HEK293 (cell line): Measurements from ENCODE around the gene CST6.

Experiments
- CTCF ChIA-PET: fragments of 350-600 bp; formaldehyde crosslinking; extraction: SDS; loops from one replicate; lab custom pipeline; 2021; ENCODE audit warnings: antibody characterized with exemption; lab: Yijun Ruan, JAX
- POLR2A ChIA-PET: fragments of 300-600 bp; formaldehyde crosslinking; extraction: SDS; loops from one replicate; lab custom pipeline; 2020; ENCODE audit warnings: antibody characterized with exemption, inconsistent platforms; lab: Yijun Ruan, JAX
- H3K27ac ChIP-seq: fragments of 200-500 bp; sonication (Bioruptor generic); 2 replicates; pipeline ENCODE4 v1.5.1; 2014; ENCODE audit warnings: low read depth, low read length, control low read depth, inconsistent platforms; ENCODE audit errors: extremely low read depth
- H3K36me3 ChIP-seq, 2 experiments: fragments of 200-500 bp in 1 of 2; sonication (Bioruptor generic) in 1 of 2; 1 replicate in 1 of 2; 2 replicates in 1 of 2; pipeline ENCODE4 v1.5.1; 2014 to 2017; ENCODE audit warnings: inconsistent platforms in 2 of 2, low read length in 2 of 2; ENCODE audit not compliant: control insufficient read depth in 2 of 2, insufficient read depth in 1 of 2
- H3K4me1 ChIP-seq: fragments of 200-500 bp; sonication (Bioruptor generic); 2 replicates; pipeline ENCODE4 v1.5.1; 2014; ENCODE audit warnings: mild to moderate bottlenecking, low read length, inconsistent platforms; ENCODE audit not compliant: control insufficient read depth, insufficient read depth
- H3K4me3 ChIP-seq: 2 replicates; pipeline ENCODE4 v1.5.1; 2011; ENCODE audit warnings: low read depth, mild to moderate bottlenecking, control low read depth, low read length, moderate library complexity
- H3K9me3 ChIP-seq: fragments of 200-500 bp; sonication (Bioruptor generic); 2 replicates; pipeline ENCODE4 v1.5.1; 2014; ENCODE audit warnings: low read depth, low read length, inconsistent platforms; ENCODE audit not compliant: control insufficient read depth, insufficient read depth
- GLIS2 ChIP-seq: fragments of 450-650 bp; formaldehyde crosslinking; IDR thresholded peaks from 2 replicates; pipeline ENCODE4 v1.5.1; 2016; ENCODE audit warnings: missing biosample characterization, missing genetic modification characterization
- IKZF3 ChIP-seq: fragments of 450-650 bp; IDR thresholded peaks from 2 replicates; pipeline ENCODE4 v1.5.0; 2018; ENCODE audit warnings: missing biosample characterization, mild to moderate bottlenecking, missing genetic modification characterization, moderate library complexity
- ZBTB1 ChIP-seq: fragments of 450-650 bp; formaldehyde crosslinking; IDR thresholded peaks from 2 replicates; pipeline ENCODE4 v1.5.1; 2016; ENCODE audit warnings: missing biosample characterization, missing genetic modification characterization
- ZBTB48 ChIP-seq: fragments of 450-650 bp; formaldehyde crosslinking; IDR thresholded peaks from 2 replicates; pipeline ENCODE4 v1.5.1; 2016; ENCODE audit warnings: missing biosample characterization, missing genetic modification characterization
- ZNF10 ChIP-seq: fragments of 450-650 bp; formaldehyde crosslinking; IDR thresholded peaks from 2 replicates; pipeline ENCODE4 v1.5.1; 2017; ENCODE audit warnings: missing biosample characterization, missing genetic modification characterization
- ZNF184 ChIP-seq: fragments of 450-650 bp; IDR thresholded peaks from 2 replicates; pipeline ENCODE4 v1.5.1; 2018; ENCODE audit warnings: missing biosample characterization, mild to moderate bottlenecking, missing genetic modification characterization
- ZNF266 ChIP-seq: fragments of 450-650 bp; formaldehyde crosslinking; IDR thresholded peaks from 2 replicates; pipeline ENCODE4 v1.5.1; 2016; ENCODE audit warnings: missing biosample characterization, missing genetic modification characterization, low read depth
- ZNF354C ChIP-seq: fragments of 450-650 bp; formaldehyde crosslinking; IDR thresholded peaks from 2 replicates; pipeline ENCODE4 v1.5.1; 2016; ENCODE audit warnings: missing biosample characterization, missing genetic modification characterization, low read depth, borderline replicate concordance
- ZNF530 ChIP-seq: fragments of 450-650 bp; formaldehyde crosslinking; IDR thresholded peaks from 2 replicates; pipeline ENCODE4 v1.5.1; 2016; ENCODE audit warnings: low read depth, missing biosample characterization, missing genetic modification characterization
- ZNF658 ChIP-seq: fragments of 450-650 bp; formaldehyde crosslinking; IDR thresholded peaks from 2 replicates; pipeline ENCODE4; 2016; ENCODE audit warnings: missing biosample characterization, missing genetic modification characterization
- ZNF660 ChIP-seq: fragments of 450-650 bp; IDR thresholded peaks from 2 replicates; pipeline ENCODE4 v1.5.1; 2018; ENCODE audit warnings: missing biosample characterization, mild to moderate bottlenecking, missing genetic modification characterization
- ZNF664 ChIP-seq: fragments of 450-650 bp; formaldehyde crosslinking; IDR thresholded peaks from 2 replicates; pipeline ENCODE4 v1.5.1; 2016; ENCODE audit warnings: missing biosample characterization, missing genetic modification characterization
- ZSCAN23 ChIP-seq: fragments of 450-650 bp; formaldehyde crosslinking; IDR thresholded peaks from 2 replicates; pipeline ENCODE4 v1.5.1; 2016; ENCODE audit warnings: missing biosample characterization, missing genetic modification characterization
- ZSCAN30 ChIP-seq: fragments of 450-650 bp; IDR thresholded peaks from 2 replicates; pipeline ENCODE4 v1.5.1; 2018; ENCODE audit warnings: missing biosample characterization, mild to moderate bottlenecking, missing genetic modification characterization, moderate library complexity
- TF ChIP-seq, protein P1 (sequence below): fragments of 450-650 bp; formaldehyde crosslinking; IDR thresholded peaks from 2 replicates; pipeline ENCODE4 v1.5.0; 2017; ENCODE audit warnings: missing biosample characterization, missing genetic modification characterization, borderline replicate concordance
- TF ChIP-seq, protein P2 (sequence below): fragments of 450-650 bp; formaldehyde crosslinking; IDR thresholded peaks from 2 replicates; pipeline ENCODE4 v1.5.1; 2016; ENCODE audit warnings: missing biosample characterization, missing genetic modification characterization
- TF ChIP-seq, protein P3 (sequence below): fragments of 450-650 bp; formaldehyde crosslinking; IDR thresholded peaks from 2 replicates; pipeline ENCODE4 v1.5.1; 2016; ENCODE audit warnings: missing biosample characterization, missing genetic modification characterization

CST6 gene, protein sequence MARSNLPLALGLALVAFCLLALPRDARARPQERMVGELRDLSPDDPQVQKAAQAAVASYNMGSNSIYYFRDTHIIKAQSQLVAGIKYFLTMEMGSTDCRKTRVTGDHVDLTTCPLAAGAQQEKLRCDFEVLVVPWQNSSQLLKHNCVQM

DNA sequence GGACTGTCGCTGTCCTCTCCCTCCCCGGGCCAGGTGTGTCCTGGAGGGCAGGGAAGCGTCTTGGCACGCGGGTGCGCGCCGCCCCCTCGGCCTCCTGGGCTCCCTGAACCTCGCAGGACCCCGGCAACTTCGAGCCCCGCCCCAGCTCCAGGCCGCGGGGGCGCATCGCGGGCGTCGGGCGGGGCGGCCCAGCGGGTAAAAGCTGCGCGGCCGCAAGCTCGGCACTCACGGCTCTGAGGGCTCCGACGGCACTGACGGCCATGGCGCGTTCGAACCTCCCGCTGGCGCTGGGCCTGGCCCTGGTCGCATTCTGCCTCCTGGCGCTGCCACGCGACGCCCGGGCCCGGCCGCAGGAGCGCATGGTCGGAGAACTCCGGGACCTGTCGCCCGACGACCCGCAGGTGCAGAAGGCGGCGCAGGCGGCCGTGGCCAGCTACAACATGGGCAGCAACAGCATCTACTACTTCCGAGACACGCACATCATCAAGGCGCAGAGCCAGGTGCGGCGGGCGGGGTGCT lies at the start of gene CST6:
CST6 (plus strand) TSS at position 224 of the 519 bp plus-strand sequence; CDS start at position 261, 37 bp downstream.
- no peaks in the 10 kb centered on the region for H3K36me3 ChIP-seq
- no peaks in the 10 kb centered on the region for H3K9me3 ChIP-seq
- H3K4me3 ChIP-seq: no peak within 1 kb of the TSS
- TF ChIP-seq ZNF354C: no peak
- TF ChIP-seq, protein P1, sequence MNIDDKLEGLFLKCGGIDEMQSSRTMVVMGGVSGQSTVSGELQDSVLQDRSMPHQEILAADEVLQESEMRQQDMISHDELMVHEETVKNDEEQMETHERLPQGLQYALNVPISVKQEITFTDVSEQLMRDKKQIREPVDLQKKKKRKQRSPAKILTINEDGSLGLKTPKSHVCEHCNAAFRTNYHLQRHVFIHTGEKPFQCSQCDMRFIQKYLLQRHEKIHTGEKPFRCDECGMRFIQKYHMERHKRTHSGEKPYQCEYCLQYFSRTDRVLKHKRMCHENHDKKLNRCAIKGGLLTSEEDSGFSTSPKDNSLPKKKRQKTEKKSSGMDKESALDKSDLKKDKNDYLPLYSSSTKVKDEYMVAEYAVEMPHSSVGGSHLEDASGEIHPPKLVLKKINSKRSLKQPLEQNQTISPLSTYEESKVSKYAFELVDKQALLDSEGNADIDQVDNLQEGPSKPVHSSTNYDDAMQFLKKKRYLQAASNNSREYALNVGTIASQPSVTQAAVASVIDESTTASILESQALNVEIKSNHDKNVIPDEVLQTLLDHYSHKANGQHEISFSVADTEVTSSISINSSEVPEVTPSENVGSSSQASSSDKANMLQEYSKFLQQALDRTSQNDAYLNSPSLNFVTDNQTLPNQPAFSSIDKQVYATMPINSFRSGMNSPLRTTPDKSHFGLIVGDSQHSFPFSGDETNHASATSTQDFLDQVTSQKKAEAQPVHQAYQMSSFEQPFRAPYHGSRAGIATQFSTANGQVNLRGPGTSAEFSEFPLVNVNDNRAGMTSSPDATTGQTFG: no peak
- TF ChIP-seq ZSCAN23 (tag by site-specific recombination): no peak
- TF ChIP-seq, protein P2, sequence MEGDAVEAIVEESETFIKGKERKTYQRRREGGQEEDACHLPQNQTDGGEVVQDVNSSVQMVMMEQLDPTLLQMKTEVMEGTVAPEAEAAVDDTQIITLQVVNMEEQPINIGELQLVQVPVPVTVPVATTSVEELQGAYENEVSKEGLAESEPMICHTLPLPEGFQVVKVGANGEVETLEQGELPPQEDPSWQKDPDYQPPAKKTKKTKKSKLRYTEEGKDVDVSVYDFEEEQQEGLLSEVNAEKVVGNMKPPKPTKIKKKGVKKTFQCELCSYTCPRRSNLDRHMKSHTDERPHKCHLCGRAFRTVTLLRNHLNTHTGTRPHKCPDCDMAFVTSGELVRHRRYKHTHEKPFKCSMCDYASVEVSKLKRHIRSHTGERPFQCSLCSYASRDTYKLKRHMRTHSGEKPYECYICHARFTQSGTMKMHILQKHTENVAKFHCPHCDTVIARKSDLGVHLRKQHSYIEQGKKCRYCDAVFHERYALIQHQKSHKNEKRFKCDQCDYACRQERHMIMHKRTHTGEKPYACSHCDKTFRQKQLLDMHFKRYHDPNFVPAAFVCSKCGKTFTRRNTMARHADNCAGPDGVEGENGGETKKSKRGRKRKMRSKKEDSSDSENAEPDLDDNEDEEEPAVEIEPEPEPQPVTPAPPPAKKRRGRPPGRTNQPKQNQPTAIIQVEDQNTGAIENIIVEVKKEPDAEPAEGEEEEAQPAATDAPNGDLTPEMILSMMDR (tag by site-specific recombination): no peak
- TF ChIP-seq ZNF658 (tag by site-specific recombination): no peak
- TF ChIP-seq ZBTB1: no peak
- TF ChIP-seq ZNF184 (tag by site-specific recombination): no peak
- TF ChIP-seq ZNF664 (tag by site-specific recombination): no peak
- TF ChIP-seq ZNF266 (tag by site-specific recombination): no peak
- TF ChIP-seq ZNF530: no peak
- TF ChIP-seq GLIS2 (tag by site-specific recombination): no peak
- TF ChIP-seq, protein P3, sequence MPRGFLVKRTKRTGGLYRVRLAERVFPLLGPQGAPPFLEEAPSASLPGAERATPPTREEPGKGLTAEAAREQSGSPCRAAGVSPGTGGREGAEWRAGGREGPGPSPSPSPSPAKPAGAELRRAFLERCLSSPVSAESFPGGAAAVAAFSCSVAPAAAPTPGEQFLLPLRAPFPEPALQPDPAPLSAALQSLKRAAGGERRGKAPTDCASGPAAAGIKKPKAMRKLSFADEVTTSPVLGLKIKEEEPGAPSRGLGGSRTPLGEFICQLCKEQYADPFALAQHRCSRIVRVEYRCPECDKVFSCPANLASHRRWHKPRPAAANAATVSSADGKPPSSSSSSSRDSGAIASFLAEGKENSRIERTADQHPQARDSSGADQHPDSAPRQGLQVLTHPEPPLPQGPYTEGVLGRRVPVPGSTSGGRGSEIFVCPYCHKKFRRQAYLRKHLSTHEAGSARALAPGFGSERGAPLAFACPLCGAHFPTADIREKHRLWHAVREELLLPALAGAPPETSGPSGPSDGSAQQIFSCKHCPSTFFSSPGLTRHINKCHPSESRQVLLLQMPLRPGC (tag by site-specific recombination): no peak
- TF ChIP-seq ZSCAN30: no peak
- no peak for TF ChIP-seq ZNF10
- no peak for TF ChIP-seq IKZF3 (tag by site-specific recombination)
- no peak for TF ChIP-seq ZBTB48 (tag by site-specific recombination)
- TF ChIP-seq, all 188 proteins: peak for 0
- Histone ChIP-seq H3K27ac (no peak within 1 kb of the TSS), H3K4me1 (no peaks in the 10 kb centered on the region)
- ChIA-PET POLR2A (interaction anchor here (0.6 to 1.4 kb wide), 4 partner anchors 10 to 471 kb away, joined by 3 to 5 read pairs (median 3); partner anchors contain the start of genes BANF1, EIF1AD and FIBP), CTCF (interaction anchor here (1.5 to 3.1 kb wide), 2 partner anchors 10 to 33 kb away, joined by 4 to 15 read pairs; no protein-coding TSS in a partner anchor)

DNA sequence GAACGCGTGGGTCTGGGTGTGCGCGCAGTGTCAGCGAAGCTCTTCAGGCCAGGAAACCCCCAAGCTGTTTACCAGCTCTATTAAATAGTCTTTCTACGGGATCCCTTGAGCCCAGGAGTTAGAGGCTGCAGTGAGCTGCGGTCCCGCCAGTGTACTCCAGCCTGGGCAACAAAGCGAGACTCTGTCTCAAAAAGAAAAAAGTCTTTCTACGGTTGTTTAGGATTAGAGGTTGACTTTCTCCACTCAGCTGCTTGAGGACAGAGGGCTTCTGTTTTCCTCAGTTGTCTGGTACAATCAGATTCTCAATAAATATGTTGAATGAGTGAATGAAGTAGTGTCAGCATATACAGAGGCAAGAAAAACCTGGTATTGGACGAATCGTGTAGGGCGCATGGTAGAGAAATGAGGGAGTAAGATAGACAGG lies 49.7 kb upstream of the CST6 start:
- Histone ChIP-seq H3K27ac (no peak overlapping the region), H3K4me3 (peak overlapping the region; percentile 89), H3K4me1 (no peaks in the 10 kb centered on the region), H3K36me3 (peaks cover 0 to 36% of the 10 kb centered on the region in 2 experiments; a peak in 2 of 3 replicates), H3K9me3 (no peaks in the 10 kb centered on the region)
- ChIA-PET CTCF (interaction anchor here (0.7 to 3.2 kb wide), 4 partner anchors 73 to 422 kb away, joined by 3 to 16 read pairs (median 4); partner anchors contain the start of genes CCDC85B and FIBP), POLR2A (interaction anchor here (1.0 to 1.2 kb wide), 3 partner anchors 18 to 72 kb away, joined by 3 to 4 read pairs (median 4); partner anchors contain the start of genes BANF1, CCDC85B and EIF1AD)
- no peak for TF ChIP-seq ZSCAN30
- TF ChIP-seq ZNF660 (tag by site-specific recombination): peak; percentile 100
